T-helper 1 cell treated with Interleukin-12 subunit alpha and Interleukin-12 subunit beta and Interleukin-4 antibody, amounts not matched to agents 30 ng/mL and 1 ng/mL, for 36 hours (primary cell): ENCODE measurements around the gene NCMAP. TPM values are rescaled to one million over a fixed set of nuclear protein-coding genes. Genes with fewer than 3 reads are reported as not detected.

Experiments
- total RNA-seq: library from RNA; stranded (reverse); gene quantifications from 2 replicates; pipeline ENCODE4 v1.2.3, GENCODE V29; 2022

The NCMAP gene
- total RNA-seq, 1 donor from 2014 or later, result not detected

Other genes starting within 250 kb of the NCMAP start
- gene GRHL3, start 236.7 kb upstream of the NCMAP start, total RNA-seq, result 0.12 and 0.59 TPM in 2 replicates
- 6.2 and 7.1 TPM in 2 replicates for gene STPG1, start 142.3 kb upstream of the NCMAP start, total RNA-seq
- gene NIPAL3, start 140.3 kb upstream of the NCMAP start, total RNA-seq, result 39.4 and 44.9 TPM in 2 replicates
- gene RCAN3, start 53.3 kb upstream of the NCMAP start, total RNA-seq, result 55.5 and 56.4 TPM in 2 replicates
- 175 and 178 TPM in 2 replicates for gene SRRM1, start 87.2 kb downstream of the NCMAP start, total RNA-seq
- 26.9 and 28.4 TPM in 2 replicates for gene CLIC4, start 189.4 kb downstream of the NCMAP start, total RNA-seq